NCI-H2196 treated with DMSO at 0.1 percent for 48 hours (cell line): Measurements from ENCODE around the gene WDR86.

Source experiments
- DNase-seq: peaks from one replicate; lab custom pipeline; 2025; ENCODE audit not compliant: unreplicated experiment; lab: John Stamatoyannopoulos, UW

The WDR86 gene, protein sequence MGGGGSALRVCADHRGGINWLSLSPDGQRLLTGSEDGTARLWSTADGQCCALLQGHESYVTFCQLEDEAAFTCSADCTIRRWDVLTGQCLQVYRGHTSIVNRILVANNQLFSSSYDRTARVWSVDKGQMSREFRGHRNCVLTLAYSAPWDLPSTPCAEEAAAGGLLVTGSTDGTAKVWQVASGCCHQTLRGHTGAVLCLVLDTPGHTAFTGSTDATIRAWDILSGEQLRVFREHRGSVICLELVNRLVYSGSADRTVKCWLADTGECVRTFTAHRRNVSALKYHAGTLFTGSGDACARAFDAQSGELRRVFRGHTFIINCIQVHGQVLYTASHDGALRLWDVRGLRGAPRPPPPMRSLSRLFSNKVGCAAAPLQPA

DNA sequence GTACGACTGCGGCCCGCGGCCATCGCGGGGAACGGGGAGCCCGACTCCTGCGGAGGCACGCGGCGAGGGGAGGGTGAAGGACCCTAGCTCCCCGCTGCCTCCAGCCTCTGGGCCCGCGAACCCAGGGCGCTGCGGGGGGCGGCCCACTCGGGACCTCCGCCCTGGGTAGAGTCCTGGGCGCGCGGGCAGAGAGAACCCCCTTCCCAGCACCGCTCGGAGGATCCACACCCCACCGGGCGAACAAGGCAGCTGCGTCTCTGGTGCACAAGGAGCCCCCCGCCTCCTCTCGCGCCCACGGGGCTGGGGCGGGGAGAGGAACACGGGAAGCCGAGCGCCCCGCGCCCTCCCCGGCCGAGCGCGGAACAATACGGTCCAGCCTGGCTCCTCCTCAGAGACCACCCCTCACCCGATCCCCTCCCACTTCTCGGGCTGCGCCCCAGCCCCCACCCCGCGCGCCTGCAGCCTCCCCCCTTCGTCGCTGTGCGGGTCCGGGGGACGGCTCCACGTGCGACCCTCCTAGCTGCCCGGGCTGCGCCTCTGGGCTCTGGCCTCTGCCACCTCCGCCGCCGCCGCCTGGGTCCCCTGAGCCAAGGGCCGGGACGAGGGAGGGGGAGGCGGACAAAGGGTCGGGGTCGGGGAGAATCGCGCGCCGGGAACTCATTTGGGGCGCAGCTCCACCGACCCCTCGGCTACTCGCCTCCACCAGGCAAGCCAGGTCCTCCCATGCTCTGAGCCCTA lies at the start of gene WDR86:
Gene WDR86 (minus strand): TSS at position 372 of the 738 bp plus-strand sequence. CDS start 449 bp downstream, outside the sequence.
- DNase-seq = no peak

DNA sequence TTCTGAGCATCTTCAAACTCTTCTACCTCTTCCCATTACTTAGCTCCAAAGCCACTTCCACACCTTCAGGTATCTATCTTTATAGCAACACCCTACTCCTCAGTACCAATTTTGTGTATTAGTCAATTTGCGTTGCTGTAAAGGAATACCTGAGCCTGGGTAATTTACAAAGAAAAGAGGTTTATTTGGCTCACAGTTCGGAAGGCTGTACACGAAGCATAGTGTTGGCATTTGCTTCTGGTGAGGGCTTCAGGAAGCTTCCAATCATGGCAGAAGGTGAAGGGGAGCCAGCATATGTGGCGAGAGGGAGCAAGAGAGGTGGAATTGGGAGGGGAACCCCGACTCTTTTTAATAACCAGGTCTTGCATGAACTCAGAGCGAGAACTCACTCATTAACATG lies 47.7 kb upstream of the WDR86 start:
- DNase-seq = no peak

DNA sequence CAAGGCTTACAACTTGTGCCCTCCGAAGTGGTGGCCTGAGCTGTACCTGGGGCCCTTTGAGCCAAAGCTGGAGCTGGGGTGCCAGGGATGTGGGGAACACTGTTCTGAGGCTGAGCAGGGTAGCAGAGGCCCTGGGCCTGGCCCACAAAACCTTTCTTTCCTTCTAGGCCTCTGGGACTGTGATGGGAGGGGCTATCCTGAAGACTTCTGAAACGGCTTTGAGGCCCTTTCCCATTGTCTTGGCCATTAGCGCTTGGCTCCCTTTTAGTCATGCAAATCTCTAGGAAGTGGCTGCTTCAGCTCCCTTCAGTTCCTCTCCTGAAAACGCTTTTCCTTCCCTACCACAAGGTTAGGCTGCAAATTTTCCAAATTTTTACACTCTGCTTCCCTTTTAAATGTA lies 46.9 kb upstream of the WDR86 start:
- DNase-seq = no peak

DNA sequence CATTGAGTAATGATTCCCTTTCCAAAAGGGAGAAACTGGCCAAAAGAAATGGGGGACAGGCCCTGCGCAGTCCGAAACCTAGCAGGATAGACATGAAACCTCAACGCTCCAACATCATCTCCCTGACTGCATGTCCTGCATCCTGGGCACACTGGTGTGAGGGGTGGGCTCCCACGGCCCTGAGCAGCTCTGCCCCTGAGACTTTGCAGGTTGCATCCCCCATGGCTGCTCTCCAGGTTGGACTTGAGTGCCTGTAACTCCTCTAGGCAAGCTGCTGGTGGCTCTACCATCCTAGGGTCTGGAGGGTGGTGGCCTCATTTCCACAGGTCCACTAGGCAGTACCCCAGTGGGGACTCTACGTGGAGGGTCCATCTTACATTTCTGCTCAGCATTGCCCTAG lies 46.4 kb upstream of the WDR86 start:
- DNase-seq = no peak

DNA sequence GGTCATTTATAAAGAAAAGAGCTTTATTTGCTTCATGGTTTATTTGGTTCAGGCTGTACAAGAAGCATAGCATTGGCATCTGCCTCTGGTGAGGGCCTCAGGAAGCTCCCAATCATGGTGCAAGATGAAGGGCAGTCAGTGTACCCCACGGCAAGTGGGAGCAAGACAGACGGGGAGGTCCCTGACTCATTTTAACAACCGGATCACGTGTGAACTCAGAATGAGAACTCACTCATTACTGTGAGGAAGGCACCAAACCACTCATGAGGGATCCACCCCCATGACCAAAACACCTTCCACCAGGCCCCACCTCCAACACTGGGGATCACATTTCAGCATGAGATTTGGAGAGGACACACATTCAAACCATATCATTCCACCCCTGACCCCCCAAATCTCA lies 45.9 kb upstream of the WDR86 start:
- no peak for DNase-seq

DNA sequence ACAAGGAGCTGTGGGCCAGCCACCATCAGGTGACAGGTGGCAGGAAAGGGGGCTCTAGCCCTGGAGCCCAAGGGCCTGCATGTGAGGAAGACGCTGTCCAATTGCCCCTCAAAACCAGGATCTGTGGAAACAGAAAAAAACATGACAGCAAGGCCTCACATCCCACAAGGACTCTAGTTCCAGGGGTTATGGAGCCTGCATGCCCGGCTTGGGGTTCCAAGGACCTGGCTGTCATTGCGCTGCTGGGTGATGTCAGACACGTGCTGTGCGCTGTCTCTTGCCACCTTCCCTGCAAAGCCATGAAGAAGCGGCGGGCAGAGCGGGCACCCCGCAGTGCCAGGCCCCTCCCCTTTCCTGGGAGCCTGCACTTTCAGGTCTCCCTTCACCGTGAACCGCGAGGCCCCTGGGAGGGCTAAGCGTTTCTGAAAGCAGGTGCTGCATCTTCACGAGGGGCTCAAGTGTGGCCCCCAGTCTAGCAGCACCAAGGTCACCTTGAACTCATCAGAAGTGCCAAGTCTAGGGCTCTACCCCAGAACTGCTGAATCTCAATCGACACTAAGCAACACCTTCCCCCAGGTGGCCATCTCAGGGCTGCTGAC lies 45.2 kb upstream of the WDR86 start:
- DNase-seq = no peak

DNA sequence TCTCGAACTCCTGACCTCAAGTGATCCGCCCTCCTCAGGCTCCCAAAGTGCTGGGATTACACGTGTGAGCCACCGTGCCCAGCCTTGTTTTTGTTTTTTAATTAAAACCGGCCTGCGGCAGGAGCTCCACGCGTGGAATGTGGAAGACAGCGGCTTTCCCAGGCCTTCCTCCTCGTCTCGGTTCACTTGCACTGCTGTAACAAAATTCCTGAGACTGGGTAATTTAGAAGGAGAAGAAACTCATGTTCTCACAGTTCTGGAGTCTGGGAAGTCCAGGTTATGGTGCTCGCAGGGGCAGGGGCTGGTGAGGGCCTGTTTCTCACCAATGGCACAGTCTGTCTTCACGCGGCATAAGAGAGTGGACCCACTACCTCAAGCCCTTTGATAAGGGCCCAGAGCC lies 44.5 kb upstream of the WDR86 start:
- DNase-seq = no peak

DNA sequence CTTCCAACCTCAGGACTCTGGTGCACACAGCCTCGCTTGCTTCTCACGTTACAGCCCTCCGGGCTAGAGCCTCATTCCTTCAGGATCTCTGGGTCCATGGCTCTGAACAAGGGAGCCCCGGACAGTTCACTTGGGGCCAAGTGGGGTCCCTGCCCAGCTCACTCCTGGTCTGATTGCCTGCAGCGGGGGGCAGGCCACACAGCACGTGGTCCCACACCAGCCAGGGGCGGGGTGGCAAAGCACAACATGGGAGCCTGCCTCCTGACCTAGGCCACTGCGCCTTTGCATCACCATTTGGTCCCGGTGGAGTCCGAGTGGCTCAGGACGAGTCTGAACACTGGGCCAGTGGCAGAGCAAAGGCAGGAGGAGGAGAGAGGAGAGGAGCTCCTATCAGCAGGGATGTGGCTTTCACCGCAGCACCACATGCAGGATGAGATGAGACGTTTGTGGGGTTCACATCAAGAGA lies 43.5 kb upstream of the WDR86 start:
- no peak for DNase-seq

DNA sequence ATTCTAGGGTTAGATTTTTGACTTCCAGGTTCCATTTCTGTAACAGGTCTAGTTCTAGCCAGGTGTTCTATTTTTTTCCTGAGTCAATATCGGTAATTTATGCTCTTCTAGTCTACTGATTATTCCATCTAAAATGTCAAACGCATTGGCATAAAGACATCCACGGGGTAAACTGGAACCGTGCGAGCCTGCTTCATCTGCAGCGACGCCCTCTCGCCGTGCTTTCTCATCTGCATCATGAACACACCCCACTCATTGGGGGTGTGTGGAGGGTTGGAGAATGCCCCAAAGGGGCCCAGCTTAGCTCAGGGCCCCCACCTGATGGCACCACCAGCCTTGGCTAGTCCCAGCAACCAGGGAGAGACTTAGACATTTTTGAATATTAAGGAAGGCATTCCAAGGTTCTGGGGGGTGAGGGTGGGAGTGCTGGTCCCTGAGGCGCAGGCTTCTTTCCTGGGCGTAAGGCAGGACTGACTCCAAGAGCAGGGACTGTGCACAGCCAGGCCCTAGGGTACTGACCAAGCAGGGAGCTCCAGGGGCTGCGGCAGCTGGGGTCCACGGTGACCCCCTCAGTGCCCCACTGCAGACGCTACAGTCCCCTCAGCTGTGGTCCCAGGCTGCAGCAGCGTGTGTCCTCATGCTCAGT lies 43.0 kb upstream of the WDR86 start:
- DNase-seq = no peak

DNA sequence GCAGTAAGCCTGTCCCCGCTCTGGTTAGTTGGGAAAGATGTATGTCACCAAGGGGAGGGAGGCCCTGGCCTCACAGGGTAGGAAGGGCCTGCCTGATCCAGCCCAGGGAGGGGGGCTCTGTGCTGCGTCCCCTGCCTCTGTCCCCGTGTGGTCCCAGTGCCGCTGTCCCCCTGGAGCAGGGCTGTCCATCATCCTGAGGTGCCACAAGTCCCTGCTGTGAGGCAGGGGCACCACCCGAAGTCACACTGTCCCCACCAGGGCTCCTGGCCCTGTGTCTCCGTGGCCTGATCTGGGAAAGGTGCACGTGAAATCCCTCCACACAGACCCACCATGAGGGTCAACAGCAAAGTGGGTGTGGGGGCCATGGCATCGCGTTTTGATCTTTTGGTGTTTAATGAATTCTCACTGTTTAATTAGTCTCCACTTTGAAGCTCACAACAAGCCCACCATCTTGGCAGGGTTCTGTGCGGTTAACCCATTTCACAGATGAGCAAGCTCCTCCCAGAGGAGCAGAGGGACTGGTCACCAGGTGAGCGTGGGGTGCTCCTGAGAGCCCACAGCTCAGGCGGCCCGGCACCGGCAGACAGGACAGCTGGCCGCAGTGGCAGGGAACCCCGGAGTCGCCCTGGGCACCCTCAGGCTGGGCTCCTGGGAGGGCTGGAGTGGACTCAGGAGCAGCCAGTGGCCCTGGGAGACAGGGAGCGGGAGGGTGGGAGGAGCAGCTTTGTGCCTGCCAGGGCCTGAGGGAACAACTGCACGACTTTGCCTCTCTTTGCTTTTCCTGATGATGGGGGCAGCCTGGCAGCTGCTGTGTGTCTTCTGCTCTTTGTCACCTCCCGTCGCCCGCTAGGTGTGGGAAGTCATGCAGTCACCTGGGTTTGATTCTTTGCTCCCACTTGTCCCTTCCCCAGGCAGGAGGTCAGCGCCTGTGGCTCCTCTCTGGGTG lies 42.1 kb upstream of the WDR86 start:
- DNase-seq = no peak

DNA sequence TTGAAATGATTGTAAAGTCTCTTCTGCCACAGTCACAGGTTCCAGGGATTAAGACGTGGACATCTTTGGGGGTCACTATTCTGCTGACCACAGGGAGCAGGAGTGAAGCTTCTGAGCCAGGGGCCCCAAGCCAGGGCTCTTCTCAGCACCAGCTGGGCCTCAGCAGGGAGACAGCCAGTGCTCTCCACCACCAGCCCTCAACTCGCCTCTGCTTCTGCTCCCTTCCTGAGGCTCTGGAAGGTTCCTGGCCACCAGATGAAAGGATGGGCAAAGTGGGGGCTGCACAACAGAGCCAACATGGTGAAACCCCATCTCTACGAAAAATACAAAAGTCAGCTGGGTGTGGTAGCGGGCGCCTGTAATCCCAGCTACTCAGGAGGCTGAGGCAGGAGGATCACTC lies 41.3 kb upstream of the WDR86 start:
- no peak for DNase-seq

DNA sequence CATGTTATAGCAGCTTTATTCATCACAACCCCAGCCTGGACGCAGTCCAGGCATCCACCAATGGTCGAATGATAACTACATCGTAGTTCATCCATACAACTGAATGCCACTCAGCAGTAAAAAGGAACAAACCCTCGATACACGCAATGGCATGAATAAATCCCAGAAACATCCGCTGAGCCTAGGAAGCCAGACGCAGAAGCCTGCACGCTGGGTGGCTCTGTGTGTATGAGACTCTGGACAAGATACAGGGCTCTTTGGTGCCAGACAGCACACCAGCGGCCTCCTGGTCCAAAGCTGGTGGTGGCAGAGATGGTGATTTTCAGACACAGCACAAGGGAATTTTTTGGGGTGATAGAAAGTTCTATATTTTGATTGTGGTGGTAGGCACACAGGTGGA lies 40.2 kb upstream of the WDR86 start:
- DNase-seq = no peak

DNA sequence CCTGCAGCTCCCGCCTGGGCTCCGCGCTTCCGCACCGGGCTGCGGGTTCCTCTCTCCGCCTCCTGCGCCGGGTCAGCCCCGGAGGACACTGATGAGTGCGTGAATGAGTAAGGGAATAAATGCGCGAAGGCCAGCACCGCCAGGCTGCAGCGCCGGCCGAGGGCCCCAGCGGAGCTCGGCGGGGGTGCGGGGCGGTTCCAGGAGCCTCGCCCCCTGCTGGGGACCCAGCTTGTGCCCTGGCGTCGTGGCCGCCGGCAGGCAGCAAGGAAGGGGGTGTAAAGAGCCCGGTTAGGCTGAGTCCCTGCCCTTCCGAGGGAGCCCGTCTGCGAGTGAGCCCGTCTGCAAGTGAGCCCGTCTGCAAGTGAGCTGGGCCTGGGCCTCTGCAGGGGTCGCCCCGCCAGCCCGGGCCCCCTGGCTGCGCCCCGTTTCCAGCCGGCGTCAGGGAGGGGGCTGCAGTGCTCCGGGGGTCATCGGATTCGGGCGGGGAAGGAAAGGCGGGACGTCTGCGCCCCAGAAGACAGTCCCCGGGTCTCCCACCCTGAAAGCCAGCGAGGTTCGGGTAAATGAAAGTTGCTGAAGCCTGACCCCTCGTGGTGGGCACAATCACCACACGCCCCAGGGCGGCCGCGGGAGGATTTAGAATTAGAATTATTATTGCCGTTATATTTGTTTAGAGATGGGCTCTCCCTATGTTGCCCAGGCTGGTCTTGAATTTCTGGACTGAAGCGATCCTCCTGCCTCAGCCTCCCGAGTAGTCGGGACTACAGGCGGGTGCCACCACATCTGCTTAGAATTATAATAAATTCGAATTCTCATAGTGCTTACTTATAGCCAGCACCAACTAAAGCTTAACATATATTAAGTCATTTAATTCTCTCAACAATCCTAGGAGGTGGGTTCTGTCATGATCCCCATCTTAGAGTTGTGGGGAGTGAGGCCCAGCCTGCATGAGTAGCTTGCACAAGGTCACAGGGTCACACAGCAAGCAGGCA lies 38.7 kb upstream of the WDR86 start:
- DNase-seq = no peak

DNA sequence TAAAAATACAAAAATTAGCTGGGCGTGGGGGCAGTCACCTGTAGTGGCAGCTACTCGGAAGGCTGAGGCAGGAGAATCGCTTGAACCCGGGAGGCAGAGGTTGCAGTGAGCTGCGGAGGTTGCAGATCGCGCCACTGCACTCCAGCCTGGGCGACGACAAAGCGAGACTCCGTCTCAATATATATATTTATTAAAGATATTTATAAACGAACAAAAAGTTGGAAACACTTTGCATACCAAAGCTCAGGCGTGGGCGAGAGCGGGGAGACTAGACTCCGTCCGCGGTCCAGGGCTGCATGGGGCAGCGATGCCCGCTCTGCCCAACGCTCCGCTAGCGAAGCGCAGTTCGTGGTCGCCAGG lies 38.0 kb upstream of the WDR86 start:
- DNase-seq = no peak

DNA sequence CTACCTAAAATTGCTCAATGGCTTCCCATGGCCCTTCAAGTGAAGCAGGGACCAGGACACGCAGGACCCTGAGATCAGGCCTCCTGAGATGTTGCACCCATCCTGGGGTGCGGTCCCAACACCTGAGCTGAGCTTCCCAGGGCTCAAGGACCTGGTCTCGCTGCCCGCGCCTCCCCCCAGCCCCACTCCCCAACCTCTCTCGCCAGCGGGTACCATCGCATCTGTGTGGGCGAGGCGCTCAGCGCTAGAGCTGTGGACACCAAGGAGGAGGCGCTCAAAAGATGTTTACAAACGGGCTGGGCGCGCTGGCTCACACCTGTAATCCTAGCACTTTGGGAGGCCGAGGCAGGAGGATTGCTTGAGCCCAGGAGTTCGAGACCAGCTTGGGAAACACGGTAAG lies 37.5 kb upstream of the WDR86 start:
- DNase-seq = no peak

DNA sequence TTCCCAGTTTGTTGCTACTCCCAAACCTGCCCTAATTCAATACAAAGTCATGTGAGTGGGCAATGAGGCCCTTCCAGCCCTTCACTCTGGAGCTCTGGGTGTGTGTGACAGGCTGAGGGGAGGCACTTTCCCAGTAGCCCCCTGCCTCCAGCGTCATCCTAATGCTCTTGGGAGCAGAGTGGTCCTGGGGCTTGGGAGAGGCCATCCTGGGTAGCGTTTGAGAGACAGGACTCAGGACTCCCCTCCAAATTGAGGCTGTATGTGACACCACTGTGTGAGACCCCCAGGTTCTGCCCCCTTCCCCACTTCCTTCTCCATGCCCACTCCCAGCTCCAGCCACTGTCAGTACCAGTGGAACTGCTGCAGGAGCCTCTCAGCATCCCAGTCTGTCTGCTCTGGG lies 36.6 kb upstream of the WDR86 start:
- DNase-seq = no peak

DNA sequence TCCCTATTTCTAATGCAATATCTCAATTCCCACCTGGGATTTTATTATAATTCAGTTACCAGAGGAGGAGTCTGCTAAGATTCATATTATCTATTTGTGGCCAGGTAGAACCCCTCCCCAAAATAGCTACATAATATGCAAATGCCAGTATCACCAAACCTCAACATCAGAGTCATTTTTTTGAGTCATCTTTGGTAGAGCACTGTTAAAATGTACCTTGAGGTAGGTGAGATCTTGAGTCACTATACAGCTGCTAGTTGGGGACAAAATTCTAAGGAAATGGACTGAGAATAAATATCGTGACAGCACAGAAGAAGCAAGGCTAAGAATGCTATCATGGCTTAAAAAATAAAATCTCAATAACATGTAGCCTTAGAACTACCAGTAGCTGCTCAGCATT lies 34.8 kb upstream of the WDR86 start:
- DNase-seq = no peak

DNA sequence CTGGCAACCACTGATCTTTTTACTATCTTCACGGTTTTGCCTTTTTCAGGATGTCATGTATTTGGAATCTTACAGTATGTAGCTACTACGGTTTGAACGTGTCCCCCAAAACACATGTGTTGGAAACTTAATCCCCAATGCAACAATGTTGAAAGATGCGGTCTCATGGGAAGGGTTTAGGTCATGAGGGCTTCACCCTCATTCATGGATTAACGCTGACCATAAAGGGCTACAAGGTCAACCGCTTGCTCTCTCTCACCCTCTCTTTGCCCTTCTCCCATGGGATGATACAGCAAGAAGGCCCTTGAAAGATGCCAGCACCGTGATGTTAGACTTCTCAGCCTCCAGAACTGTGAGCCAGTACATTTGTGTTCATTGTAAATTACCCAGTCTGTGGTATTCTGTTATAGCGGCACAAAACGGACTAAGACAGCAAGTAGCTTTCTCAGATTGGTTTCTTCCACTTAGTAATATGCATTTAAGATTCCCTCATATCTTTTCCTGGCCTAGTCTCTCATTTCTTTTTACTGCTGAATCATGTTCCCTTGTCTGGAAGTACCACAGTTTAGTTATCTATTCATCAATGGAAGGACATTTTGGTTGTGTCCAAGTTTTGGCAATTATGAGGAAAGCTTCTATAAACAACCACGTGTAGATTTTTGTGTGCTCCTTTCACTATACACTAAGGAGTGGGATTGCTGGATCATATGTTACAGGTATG lies 33.1 kb upstream of the WDR86 start:
- no peak for DNase-seq
